Measurements from ENCODE around the gene NSUN2.

The NSUN2 gene

GRCh38 chr5:6567068-6567467, 65.8 kb downstream of the NSUN2 start:
- in situ Hi-C loops (cut with MboI; ENCODE audit: low sequenced_read_pairs), result no loop called here

- in situ Hi-C loops (cut with MboI; ENCODE audit: low sequenced_read_pairs), result no loop called here
These were observed 67.4 kb downstream of the NSUN2 start for GRCh38 chr5:6565492-6565891.

GRCh38 chr5:6557807-6558575, 74.9 kb downstream of the NSUN2 start:
- in situ Hi-C loops (cut with MboI; ENCODE audit: low sequenced_read_pairs), result no loop called here

GRCh38 chr5:6556802-6557102, 76.1 kb downstream of the NSUN2 start:
- in situ Hi-C loops (cut with MboI; ENCODE audit: low sequenced_read_pairs), result no loop called here

GRCh38 chr5:6556089-6556801, 76.6 kb downstream of the NSUN2 start:
- in situ Hi-C loops (cut with MboI; ENCODE audit: low sequenced_read_pairs), result no loop called here

- in situ Hi-C loops (cut with MboI; ENCODE audit: low sequenced_read_pairs), result no loop called here
These were observed 78.0 kb downstream of the NSUN2 start for GRCh38 chr5:6554812-6555211.

GRCh38 chr5:6553972-6554371, 78.9 kb downstream of the NSUN2 start:
- in situ Hi-C loops (cut with MboI; ENCODE audit: low sequenced_read_pairs), result no loop called here

GRCh38 chr5:6552612-6553011, 80.2 kb downstream of the NSUN2 start:
- in situ Hi-C loops (cut with MboI; ENCODE audit: low sequenced_read_pairs), result no loop called here

GRCh38 chr5:6551955-6552313, 80.9 kb downstream of the NSUN2 start:
- in situ Hi-C loops (cut with MboI; ENCODE audit: low sequenced_read_pairs), result no loop called here

GRCh38 chr5:6551287-6551954, 81.4 kb downstream of the NSUN2 start:
- in situ Hi-C loops (cut with MboI; ENCODE audit: low sequenced_read_pairs), result no loop called here

- in situ Hi-C loops (cut with MboI; ENCODE audit: low sequenced_read_pairs), result no loop called here
These were observed 82.2 kb downstream of the NSUN2 start for GRCh38 chr5:6550628-6551027.
